VCaP (cell line): ENCODE measurements around the gene KLHDC10.

Experiments used
- H3K27ac ChIP-seq: fragments of 450-650 bp; 2 replicates; pipeline ENCODE4 v1.5.1; 2017
- TF ChIP-seq, protein P1 (sequence below): fragments of 450-650 bp; conservative IDR thresholded peaks from 2 replicates; pipeline ENCODE4 v1.5.1; 2017; ENCODE audit warnings: mild to moderate bottlenecking, moderate library complexity

Gene KLHDC10

DNA sequence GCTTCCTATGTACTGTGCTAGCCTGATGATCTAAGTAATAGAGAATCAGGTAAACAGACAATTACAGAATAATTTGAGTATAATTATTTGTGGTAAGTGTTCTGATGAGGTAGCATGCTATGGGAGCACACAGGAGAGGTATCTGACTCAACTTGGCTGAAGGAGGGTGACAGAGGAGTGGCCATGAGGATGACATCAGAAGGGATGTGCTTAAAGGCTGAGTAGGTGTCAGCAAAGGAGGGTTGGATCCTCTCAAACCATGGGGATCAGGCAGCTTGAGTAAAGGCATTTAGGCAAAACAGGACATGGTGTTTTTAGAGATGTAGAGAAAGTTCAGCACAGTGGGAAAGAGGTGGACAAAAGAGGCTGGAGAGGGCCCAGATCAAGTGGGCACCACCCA lies 29.0 kb downstream of the KLHDC10 start:
- H3K27ac ChIP-seq, result no peak overlapping the region

GRCh38 chr7:130102588-130102987 lies 32.3 kb downstream of the KLHDC10 start:
- TF ChIP-seq, protein P1, sequence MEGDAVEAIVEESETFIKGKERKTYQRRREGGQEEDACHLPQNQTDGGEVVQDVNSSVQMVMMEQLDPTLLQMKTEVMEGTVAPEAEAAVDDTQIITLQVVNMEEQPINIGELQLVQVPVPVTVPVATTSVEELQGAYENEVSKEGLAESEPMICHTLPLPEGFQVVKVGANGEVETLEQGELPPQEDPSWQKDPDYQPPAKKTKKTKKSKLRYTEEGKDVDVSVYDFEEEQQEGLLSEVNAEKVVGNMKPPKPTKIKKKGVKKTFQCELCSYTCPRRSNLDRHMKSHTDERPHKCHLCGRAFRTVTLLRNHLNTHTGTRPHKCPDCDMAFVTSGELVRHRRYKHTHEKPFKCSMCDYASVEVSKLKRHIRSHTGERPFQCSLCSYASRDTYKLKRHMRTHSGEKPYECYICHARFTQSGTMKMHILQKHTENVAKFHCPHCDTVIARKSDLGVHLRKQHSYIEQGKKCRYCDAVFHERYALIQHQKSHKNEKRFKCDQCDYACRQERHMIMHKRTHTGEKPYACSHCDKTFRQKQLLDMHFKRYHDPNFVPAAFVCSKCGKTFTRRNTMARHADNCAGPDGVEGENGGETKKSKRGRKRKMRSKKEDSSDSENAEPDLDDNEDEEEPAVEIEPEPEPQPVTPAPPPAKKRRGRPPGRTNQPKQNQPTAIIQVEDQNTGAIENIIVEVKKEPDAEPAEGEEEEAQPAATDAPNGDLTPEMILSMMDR, result no peak
- no peak overlapping the region for H3K27ac ChIP-seq

More for the DNA sequence above, 29.0 kb downstream of the KLHDC10 start:
- TF ChIP-seq, protein P1, result no peak

DNA sequence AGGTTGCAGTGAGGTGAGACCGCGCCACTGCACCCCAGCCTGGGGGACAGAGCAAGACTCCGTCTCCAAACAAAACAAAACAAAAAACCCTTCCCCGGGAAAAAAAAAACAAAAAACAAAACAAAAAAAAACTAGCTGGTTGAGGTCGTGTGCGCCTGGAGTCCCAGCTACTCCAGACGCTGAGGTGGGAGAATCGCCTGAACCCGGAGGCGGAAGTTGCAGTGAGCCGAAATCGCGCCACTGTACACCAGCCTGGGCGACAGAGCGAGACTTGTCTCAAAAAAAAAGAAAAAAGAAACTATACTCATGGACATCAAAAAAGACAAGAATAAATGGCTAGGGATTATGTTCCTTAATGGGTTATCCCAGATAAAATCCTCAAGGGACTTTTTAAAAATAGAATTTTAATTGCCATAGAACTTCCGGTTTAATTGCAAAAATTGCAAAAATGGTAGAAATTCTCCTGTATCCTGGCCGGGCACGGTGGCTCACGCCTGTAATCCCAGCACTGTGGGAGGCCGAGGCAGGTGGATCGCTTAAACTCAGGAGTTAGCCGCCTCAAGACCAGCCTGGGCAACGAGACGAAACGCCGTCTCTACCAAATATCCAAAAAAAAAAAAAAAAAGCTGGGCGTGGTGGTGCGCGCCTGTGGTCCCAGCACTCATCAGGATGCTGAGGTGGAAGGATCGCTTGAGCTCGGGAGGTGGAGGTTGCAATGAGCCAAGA lies 37.8 kb downstream of the KLHDC10 start:
- no peak overlapping the region for H3K27ac ChIP-seq
- TF ChIP-seq, protein P1, result no peak

DNA sequence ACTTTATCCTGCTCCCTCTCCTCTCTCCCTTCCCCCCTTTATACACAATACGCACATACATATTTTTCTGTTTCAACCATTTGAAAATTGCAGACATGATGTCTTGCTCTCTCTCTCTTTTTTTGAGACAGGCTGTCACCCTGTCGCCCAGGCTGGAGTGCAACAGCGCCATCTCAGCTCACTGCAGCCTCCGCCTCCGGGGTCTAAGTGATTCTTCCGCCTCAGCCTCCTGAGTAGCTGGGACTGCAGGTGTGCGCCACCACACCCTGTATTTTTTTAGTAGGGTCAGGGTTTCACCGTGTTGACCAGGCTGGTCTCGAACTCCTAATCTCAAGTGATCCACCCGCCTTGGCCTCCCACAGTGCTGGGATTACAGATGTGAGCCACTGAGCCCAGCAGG lies 38.5 kb downstream of the KLHDC10 start:
- TF ChIP-seq, protein P1, result no peak
- H3K27ac ChIP-seq, result no peak overlapping the region; the same call in 1 of the 2 replicates

- no peak overlapping the region for H3K27ac ChIP-seq
- TF ChIP-seq, protein P1, result no peak
These were observed 41.8 kb downstream of the KLHDC10 start for GRCh38 chr7:130112093-130112492.

- H3K27ac ChIP-seq, result peak overlapping the region; percentile 32
- TF ChIP-seq, protein P1, result no peak
These were observed 42.5 kb downstream of the KLHDC10 start for GRCh38 chr7:130112662-130113425.

GRCh38 chr7:130113426-130113805 lies 43.1 kb downstream of the KLHDC10 start:
- H3K27ac ChIP-seq, result peak overlapping the region; percentile 32

- H3K27ac ChIP-seq, result peak overlapping the region; percentile 32
These were observed 43.6 kb downstream of the KLHDC10 start for GRCh38 chr7:130113887-130114286.

More at GRCh38 chr7:130113887-130114286, 43.6 kb downstream of the KLHDC10 start:
- TF ChIP-seq, protein P1, result no peak
